Loucy (cell line): ENCODE results near the gene RFNG.

ENCODE experiments used
- H2AFZ ChIP-seq: fragments of 200-600 bp; sonication (generic); 2 replicates; pipeline ENCODE4 v1.6.0; 2016; ENCODE audit warnings: antibody characterized with exemption, mild to moderate bottlenecking, low read length, moderate library complexity
- H3F3A ChIP-seq: fragments of 200-600 bp; 2 replicates; pipeline ENCODE4 v1.6.0; 2016; ENCODE audit warnings: antibody characterized with exemption, low read depth, mild to moderate bottlenecking
- H3K27me3 ChIP-seq: fragments of 200-600 bp; sonication (generic); 2 replicates; pipeline ENCODE4 v1.6.1; 2014; ENCODE audit warnings: low read length, mild to moderate bottlenecking; ENCODE audit not compliant: insufficient read depth, poor library complexity, severe bottlenecking
- H3K36me3 ChIP-seq: fragments of 200-600 bp; sonication (generic); 2 replicates; pipeline ENCODE4 v1.6.1; 2016; ENCODE audit warnings: low read length; ENCODE audit not compliant: insufficient read depth
- H3K4me1 ChIP-seq: fragments of 200-600 bp; sonication (generic); 2 replicates; pipeline ENCODE4 v1.5.1; 2014; ENCODE audit warnings: low read length, mild to moderate bottlenecking; ENCODE audit not compliant: insufficient read depth, poor library complexity, severe bottlenecking
- H3K4me2 ChIP-seq: fragments of 200-600 bp; sonication (generic); 2 replicates; pipeline ENCODE4 v1.6.0; 2014; ENCODE audit warnings: antibody characterized with exemption, low read length, low read depth, mild to moderate bottlenecking; ENCODE audit not compliant: poor library complexity, severe bottlenecking
- H3K4me3 ChIP-seq: fragments of 200-600 bp; sonication (generic); 2 replicates; pipeline ENCODE4 v1.5.1; 2014; ENCODE audit warnings: low read length, mild to moderate bottlenecking, mixed read lengths; ENCODE audit not compliant: poor library complexity, severe bottlenecking
- H3K79me2 ChIP-seq: fragments of 200-600 bp; sonication (generic); 2 replicates; pipeline ENCODE4 v1.6.1; 2014; ENCODE audit warnings: low read length; ENCODE audit not compliant: insufficient read depth
- H3K9ac ChIP-seq: fragments of 200-600 bp; sonication (generic); 2 replicates; pipeline ENCODE4 v1.6.0; 2014; ENCODE audit warnings: mild to moderate bottlenecking, low read depth, low read length, moderate library complexity; ENCODE audit not compliant: poor library complexity, severe bottlenecking
- H3K9me2 ChIP-seq: fragments of 200-600 bp; sonication (generic); replicated peaks from 2 replicates; pipeline ENCODE4 v1.6.1; 2016; ENCODE audit warnings: low read depth, low read length, mixed read lengths
- H3K9me3 ChIP-seq: fragments of 200-600 bp; sonication (generic); 2 replicates; pipeline ENCODE4 v1.6.1; 2014; ENCODE audit warnings: mild to moderate bottlenecking, antibody characterized with exemption, low read length, low read depth; ENCODE audit not compliant: insufficient read depth
- H4K20me1 ChIP-seq: fragments of 200-600 bp; sonication (generic); 2 replicates; pipeline ENCODE4 v1.6.0; 2014; ENCODE audit warnings: antibody characterized with exemption, low read length, mild to moderate bottlenecking; ENCODE audit not compliant: insufficient read depth, poor library complexity, severe bottlenecking
- CTCF ChIP-seq: fragments of 200-600 bp; sonication (generic); conservative IDR thresholded peaks from 2 replicates; pipeline ENCODE4 v1.5.1; 2014; ENCODE audit warnings: mild to moderate bottlenecking, antibody characterized with exemption, low read length
- EZH2phosphoT487 ChIP-seq: fragments of 200-600 bp; IDR thresholded peaks from 2 replicates; pipeline ENCODE4 v1.6.1; 2018; ENCODE audit warnings: antibody characterized with exemption, mild to moderate bottlenecking, moderate library complexity, borderline replicate concordance

Gene RFNG

DNA sequence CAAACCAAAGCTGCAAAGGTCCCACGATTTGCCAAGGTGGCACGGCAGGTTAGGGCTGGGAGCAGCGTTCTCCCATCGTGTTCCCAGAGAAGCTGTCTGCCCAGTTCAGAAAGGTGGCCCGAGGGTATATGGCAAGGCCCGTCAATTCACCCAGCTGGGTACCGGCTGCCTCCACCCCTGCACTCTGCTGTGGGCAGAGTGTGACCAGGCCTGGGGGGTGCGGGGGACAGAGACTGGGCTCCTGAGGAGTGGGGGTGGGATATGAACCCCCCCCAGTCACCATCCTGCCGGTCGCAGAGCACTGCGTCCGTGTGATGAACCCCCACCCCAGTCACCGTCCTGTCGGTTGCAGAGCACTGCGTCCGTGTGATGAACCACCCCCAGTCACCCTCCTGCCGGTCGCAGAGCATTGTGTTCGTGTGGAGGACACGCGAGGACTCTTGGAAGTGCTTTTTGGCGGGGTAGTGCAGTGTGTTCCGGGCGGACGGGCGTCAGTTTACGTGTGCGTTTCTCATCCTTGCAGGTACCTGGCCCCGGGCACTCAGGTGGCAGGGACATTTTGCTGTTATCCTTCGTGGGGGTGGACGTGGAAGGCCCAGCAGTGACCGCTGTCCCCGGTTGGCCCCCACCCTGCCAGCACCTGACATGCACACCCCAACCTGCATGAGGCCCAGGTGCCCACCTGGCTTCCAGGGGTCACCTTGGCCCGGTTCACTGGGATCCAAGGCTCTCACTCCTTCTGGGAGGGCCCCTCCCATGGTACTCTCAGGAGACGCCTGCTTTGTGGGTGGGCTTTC, 49.1 kb upstream of the RFNG start:
- peaks cover 37% of the 10 kb centered on the region for H3K79me2 ChIP-seq
- no peak overlapping the region for H2AFZ ChIP-seq
- H3K4me1 ChIP-seq, result peaks cover 21% of the 10 kb centered on the region
- H3K4me2 ChIP-seq, result no peak overlapping the region
- peak overlapping the region; percentile 95 for H3K9ac ChIP-seq
- H3F3A ChIP-seq, result no peaks in the 10 kb centered on the region
- no peak for TF ChIP-seq CTCF
- TF ChIP-seq EZH2phosphoT487, result no peak
- no peaks in the 10 kb centered on the region for H3K9me2 ChIP-seq
- H3K9me3 ChIP-seq, result no peaks in the 10 kb centered on the region
- peak overlapping the region; percentile 13 for H3K4me3 ChIP-seq
- no peaks in the 10 kb centered on the region for H3K27me3 ChIP-seq
- peaks cover 5% of the 10 kb centered on the region; the same call in 1 of the 2 replicates for H3K36me3 ChIP-seq
- H4K20me1 ChIP-seq, result peaks cover 21% of the 10 kb centered on the region

DNA sequence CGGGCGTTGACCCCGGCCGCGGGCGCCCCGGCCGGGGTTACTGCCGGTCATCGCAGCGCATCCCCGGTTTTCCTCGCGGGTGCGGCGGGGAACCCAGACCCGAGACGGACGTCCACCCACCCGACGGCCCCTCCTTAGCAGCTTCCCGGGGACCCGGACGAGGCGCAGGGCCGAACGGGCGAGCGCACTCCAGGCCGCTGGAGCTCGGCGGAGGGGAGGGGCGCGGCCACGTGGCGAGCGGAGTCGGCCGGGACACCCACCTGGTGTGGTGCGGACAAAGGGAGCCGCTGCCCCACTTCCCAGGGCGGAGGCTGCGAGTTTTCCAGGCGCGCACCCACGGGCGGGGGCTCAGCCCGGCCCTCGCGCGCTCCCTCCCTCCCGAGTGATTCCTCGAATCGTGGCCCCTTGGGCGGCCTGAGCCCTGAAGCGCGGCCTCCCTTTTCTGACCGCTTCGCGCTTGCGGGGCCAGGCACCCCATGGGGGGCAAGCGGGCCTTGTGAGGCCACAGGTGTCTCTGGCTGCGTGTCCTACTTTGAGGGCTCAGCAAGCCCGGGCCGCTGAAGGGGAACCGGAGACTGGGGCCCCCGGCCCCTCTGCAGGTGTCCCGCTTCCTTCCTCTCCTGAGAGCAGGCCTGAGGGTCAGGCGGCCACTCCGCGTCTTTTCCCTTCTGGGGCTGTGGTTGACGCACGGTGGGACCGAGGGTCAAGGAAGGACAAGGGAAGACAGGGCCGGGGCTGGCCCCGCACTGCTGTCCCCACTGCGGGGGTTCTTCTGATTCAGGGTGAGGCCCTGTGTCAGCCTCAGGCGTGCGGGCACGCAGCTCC, 47.5 kb upstream of the RFNG start:
- Histone ChIP-seq H3K27me3 (no peaks in the 10 kb centered on the region), H3K79me2 (peaks cover 49% of the 10 kb centered on the region), H3K9me3 (no peaks in the 10 kb centered on the region), H3K4me2 (peak overlapping the region; percentile 95), H3K4me3 (peak overlapping the region; percentile 94), H3K9me2 (no peaks in the 10 kb centered on the region), H4K20me1 (peaks cover 32% of the 10 kb centered on the region), H3F3A (no peaks in the 10 kb centered on the region), H3K4me1 (peaks cover 24% of the 10 kb centered on the region), H3K9ac (peak overlapping the region; percentile 95), H2AFZ (0 out of 2 replicates have a peak overlapping the region, but pooled peaks have one; percentile 42), H3K36me3 (peaks cover 13% of the 10 kb centered on the region; the same call in 1 of the 2 replicates)
- no peak for TF ChIP-seq CTCF
- TF ChIP-seq EZH2phosphoT487, result no peak

DNA sequence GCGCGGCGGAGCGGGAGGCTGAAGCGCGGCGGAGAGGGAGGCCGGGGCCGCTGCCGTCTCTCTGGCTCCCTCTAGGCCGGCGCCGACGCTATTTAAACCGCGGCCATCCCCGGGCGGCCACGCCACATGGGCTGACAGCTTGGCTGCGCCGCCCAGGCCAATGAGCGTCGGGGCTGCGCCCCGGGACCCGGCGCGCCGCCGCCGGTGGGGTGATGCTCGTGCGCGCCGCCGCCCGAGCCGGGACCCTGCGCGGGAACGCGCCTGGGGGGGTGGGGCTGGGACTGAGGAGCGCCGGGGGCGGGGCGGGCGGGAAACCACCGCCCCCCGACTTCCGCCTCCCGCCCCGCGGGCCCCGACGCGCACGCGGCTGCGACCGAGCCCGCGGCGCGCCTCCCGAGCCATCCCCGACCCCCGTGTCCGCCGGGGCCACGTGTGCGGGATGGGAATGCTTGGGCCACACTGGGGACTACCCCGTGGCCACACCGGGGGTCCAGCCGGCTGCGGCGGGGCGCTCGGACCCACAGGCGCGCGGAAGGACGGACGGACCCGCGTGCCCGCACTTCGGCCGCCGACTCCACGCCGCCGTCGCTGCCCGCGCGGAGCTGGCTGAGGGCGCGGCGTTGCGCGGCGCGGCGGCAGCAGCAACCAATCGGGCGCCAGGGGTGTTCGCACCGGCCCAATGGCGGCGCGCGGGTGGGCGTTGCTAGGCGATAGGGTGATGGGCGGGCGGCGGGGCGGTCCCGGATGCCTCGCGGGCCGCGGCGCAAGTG, 46.7 kb upstream of the RFNG start, which contains the start of gene FASN:
TSS of gene FASN (minus strand) at position 68 of the 770 bp plus-strand sequence. CDS start 1,791 bp downstream, outside the sequence.
- H2AFZ ChIP-seq, result peak within 1 kb of the TSS; percentile 93; the same call in 1 of the 2 replicates
- peak within 1 kb of the TSS; percentile 96 for H3K4me2 ChIP-seq
- H3K9me2 ChIP-seq, result no peaks in the 10 kb centered on the region
- H3K27me3 ChIP-seq, result no peaks in the 10 kb centered on the region
- no peaks in the 10 kb centered on the region for H3F3A ChIP-seq
- H4K20me1 ChIP-seq, result peaks cover 37% of the 10 kb centered on the region
- H3K36me3 ChIP-seq, result peaks cover 20% of the 10 kb centered on the region; the same call in 1 of the 2 replicates
- H3K79me2 ChIP-seq, result peaks cover 57% of the 10 kb centered on the region
- H3K9me3 ChIP-seq, result no peaks in the 10 kb centered on the region
- peak; percentile 32 for TF ChIP-seq CTCF
- no peak for TF ChIP-seq EZH2phosphoT487
- H3K4me3 ChIP-seq, result peak within 1 kb of the TSS; percentile 94
- H3K4me1 ChIP-seq, result peaks cover 24% of the 10 kb centered on the region
- peak within 1 kb of the TSS; percentile 95 for H3K9ac ChIP-seq
